GM12878 (cell line): ENCODE results near the gene MYO15B. TPM values are rescaled to one million over a fixed set of nuclear protein-coding genes. Genes with fewer than 3 reads are reported as not detected.

ENCODE experiments used
- ATAC-seq: fragments of 200-7000 bp; cut with Tn5 transposase; 3 replicates; pipeline ENCODE4 v1.9.1; 2020; ENCODE audit warnings: mild to moderate bottlenecking, moderate library complexity
- BruUV-seq: library from RNA; stranded (reverse); fragments of 400-500 nt; replicated peaks from 2 replicates; lab custom pipeline; 2021; lab: Mats Ljungman, UMichigan
- CTCF ChIA-PET: fragments of 300-600 bp; sonication (Branson Sonifier 250); formaldehyde crosslinking; extraction: SDS; loops from one replicate; lab custom pipeline; 2021; ENCODE audit warnings: inconsistent platforms; lab: Yijun Ruan, JAX
- POLR2A ChIA-PET: fragments of 350-600 bp; formaldehyde crosslinking; extraction: SDS; loops from one replicate; lab custom pipeline; 2021; ENCODE audit warnings: inconsistent platforms; lab: Charles Lee
- RAD21 ChIA-PET: fragments of 300-600 bp; sonication (Branson Sonifier 250); formaldehyde crosslinking; loops from one replicate; lab custom pipeline; 2023; ENCODE audit warnings: antibody characterized with exemption; ENCODE audit not compliant: unreplicated experiment; lab: Charles Lee
- SMC1A ChIA-PET: fragments of 300-600 bp; sonication (Branson Sonifier 250); formaldehyde crosslinking; loops from one replicate; lab custom pipeline; 2023; ENCODE audit not compliant: unreplicated experiment, uncharacterized antibody; lab: Charles Lee
- DNase-seq: peaks from one replicate; pipeline ENCODE4 v3.0.0-alpha.2; 2011; ENCODE audit warnings: low read depth, low spot score
- FAIRE-seq: peaks from 3 replicates; lab custom pipeline; 2011; peaks lifted over from hg19 to GRCh38; lab: Jason Lieb, UNC
- H2AFZ ChIP-seq: 2 replicates; pipeline ENCODE4 v1.6.0; 2011; ENCODE audit warnings: low read depth, low read length, control low read depth; ENCODE audit not compliant: control insufficient read depth
- H3K27ac ChIP-seq: 2 replicates; pipeline ENCODE4 v1.5.1; 2011; ENCODE audit warnings: control low read depth; ENCODE audit not compliant: control insufficient read depth, insufficient read depth
- H3K27me3 ChIP-seq, 2 experiments: replicated peaks in 1 of 2; 2 replicates each; pipeline versions ENCODE4 v1.6.0 to v1.6.1; 2011; ENCODE audit warnings: low read length in 1 of 2; ENCODE audit not compliant: control insufficient read depth in 2 of 2, insufficient read depth in 2 of 2
- H3K36me3 ChIP-seq, 2 experiments: 2 replicates each; pipeline ENCODE4 v1.5.1; 2011; ENCODE audit warnings: low read length in 1 of 2; ENCODE audit not compliant: control insufficient read depth in 2 of 2, insufficient read depth in 2 of 2
- H3K4me1 ChIP-seq: 2 replicates; pipeline ENCODE4 v1.6.1; 2011; ENCODE audit warnings: mild to moderate bottlenecking, low read length, moderate library complexity, mixed read lengths; ENCODE audit not compliant: control insufficient read depth, insufficient read depth
- H3K4me2 ChIP-seq: 2 replicates; pipeline ENCODE4 v1.6.0; 2011; ENCODE audit warnings: control low read depth; ENCODE audit not compliant: control insufficient read depth, insufficient read depth
- H3K4me3 ChIP-seq: fragments of 200-600 bp; sonication (generic); 2 replicates; pipeline ENCODE4 v1.5.1; 2016
- H3K79me2 ChIP-seq: 2 replicates; pipeline ENCODE4 v1.6.0; 2011; ENCODE audit warnings: low read length; ENCODE audit not compliant: control insufficient read depth, insufficient read depth
- H3K9ac ChIP-seq: 2 replicates; pipeline ENCODE4 v1.8.0; 2011; ENCODE audit warnings: low read length, control low read depth, mixed read lengths; ENCODE audit not compliant: control insufficient read depth, insufficient read depth
- H3K9me3 ChIP-seq: replicated peaks from 3 replicates; pipeline ENCODE4 v1.5.1; 2011; ENCODE audit warnings: mild to moderate bottlenecking, low read length; ENCODE audit not compliant: control insufficient read depth, insufficient read depth
- H4K20me1 ChIP-seq: 2 replicates; pipeline ENCODE4 v1.6.0; 2011; ENCODE audit not compliant: control insufficient read depth, insufficient read depth
- FOXK2 ChIP-seq: fragments of 450-650 bp; IDR thresholded peaks from 2 replicates; pipeline ENCODE4 v1.6.1; 2017; ENCODE audit warnings: mild to moderate bottlenecking, moderate library complexity
- POLR2AphosphoS2 ChIP-seq: IDR thresholded peaks from 2 replicates; pipeline ENCODE4 v1.6.1; 2011; ENCODE audit warnings: low read depth, mild to moderate bottlenecking, low read length, improper control_type of control experiment, moderate library complexity
- POLR2AphosphoS5 ChIP-seq: IDR thresholded peaks from 2 replicates; pipeline ENCODE4 v1.6.1; 2011; ENCODE audit warnings: mild to moderate bottlenecking, low read length, inconsistent platforms
- ZZZ3 ChIP-seq: IDR thresholded peaks from 2 replicates; pipeline ENCODE4 v1.6.1; 2011; ENCODE audit warnings: low read depth; ENCODE audit not compliant: control insufficient read depth, insufficient read length
- WGBS: methylation state at CpG from one replicate; pipeline ENCODE4 v1.1.6; 2016; ENCODE audit warnings: low lambda C conversion rate; ENCODE audit not compliant: insufficient replicate concordance, insufficient coverage; ENCODE audit errors: missing lambda C conversion rate; 5-methylcytosine and 5-hydroxymethylcytosine counted together
- in situ Hi-C: fragments of 300-500 bp; cut with MboI; formaldehyde crosslinking; loops from 9 replicates; pipeline ENCODE4 v1.14.3; 2018; ENCODE audit warnings: mixed read lengths
- intact Hi-C: fragments of 100-400 bp; cut with micrococcal nuclease; formaldehyde crosslinking; loops from one replicate; pipeline ENCODE4 v1.14.2; 2022; ENCODE audit not compliant: unreplicated experiment
- polyA plus RNA-seq, 11 experiments: library from polyadenylated mRNA; depleted of rRNA in 4 of 11; unstranded in 6 of 11; stranded (reverse) in 5 of 11; fragments of >200 nt; fragmentation: Nextera tagmentation in 4 of 11; fragmentation: Illumina TruSeq in 1 of 11; extraction: Ambion mirVana in 4 of 11; extraction: Trizol in 1 of 11; gene quantifications; 1 replicate in 1 of 11; 2 replicates in 10 of 11; pipeline versions ENCODE4 v1.2.1 to v1.2.3, GENCODE V29; 2011 to 2016; ENCODE audit warnings: inconsistent platforms in 2 of 11, missing spikeins in 2 of 11, low read depth in 1 of 11
- total RNA-seq, 4 experiments: library from RNA; depleted of rRNA in 3 of 4; stranded (reverse); fragments of >200 nt in 3 of 4; fragmentation: Illumina TruSeq in 1 of 4; extraction: Trizol in 1 of 4; gene quantifications; 2 replicates each; pipeline versions ENCODE4 v1.2.1 to v1.2.3, GENCODE V29; 2013 to 2021
- TF ChIP-seq, protein P1 (sequence below): fragments of 450-650 bp; IDR thresholded peaks from 2 replicates; pipeline ENCODE4 v1.6.1; 2017; ENCODE audit warnings: antibody characterized with exemption, mild to moderate bottlenecking, moderate library complexity

MYO15B gene
- total and polyA plus RNA-seq, 10 of the 15 experiments (the other 5 are each of a cell fraction or from before 2014, with no cell fraction given): 0.67 to 15.4 (median 2.3) TPM; not detected in 1

DNA sequence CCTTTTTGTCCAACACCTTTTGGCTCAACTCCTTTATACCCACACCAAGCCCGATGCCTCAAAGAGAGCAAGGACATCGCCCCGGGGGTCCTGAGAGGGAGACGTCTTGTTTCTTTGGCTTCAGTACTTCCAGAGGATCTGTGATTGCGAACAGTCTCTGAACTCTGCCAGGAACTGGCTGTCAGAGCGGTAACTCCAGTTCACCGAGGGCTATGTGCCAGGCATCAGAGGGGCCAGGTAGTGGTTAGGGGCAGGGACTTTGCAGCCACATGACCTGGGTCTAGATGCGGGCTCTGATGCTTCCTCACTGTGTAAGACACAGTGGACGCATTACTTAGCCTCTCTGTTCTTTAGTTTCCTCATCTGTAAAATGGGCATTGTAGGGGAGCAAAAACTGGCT, 40.5 kb upstream of the MYO15B start:
- intact Hi-C loops (no loop called here), in situ Hi-C loops (no loop called here)
- H3K27me3 ChIP-seq: no peaks in the 10 kb centered on the region
- no peaks in the 10 kb centered on the region for H3K36me3 ChIP-seq
- no peaks in the 10 kb centered on the region for H3K4me1 ChIP-seq
- no peak for ATAC-seq
- FAIRE-seq: no peak
- no peaks in the 10 kb centered on the region for H3K9me3 ChIP-seq
- no peak for DNase-seq
- no peaks in the 10 kb centered on the region for H4K20me1 ChIP-seq
- POLR2A ChIA-PET: no interaction called here
- TF ChIP-seq FOXK2: no peak
- TF ChIP-seq ZZZ3: no peak
- no peak for TF ChIP-seq POLR2AphosphoS2
- TF ChIP-seq POLR2AphosphoS5: no peak
- TF ChIP-seq, protein P1, sequence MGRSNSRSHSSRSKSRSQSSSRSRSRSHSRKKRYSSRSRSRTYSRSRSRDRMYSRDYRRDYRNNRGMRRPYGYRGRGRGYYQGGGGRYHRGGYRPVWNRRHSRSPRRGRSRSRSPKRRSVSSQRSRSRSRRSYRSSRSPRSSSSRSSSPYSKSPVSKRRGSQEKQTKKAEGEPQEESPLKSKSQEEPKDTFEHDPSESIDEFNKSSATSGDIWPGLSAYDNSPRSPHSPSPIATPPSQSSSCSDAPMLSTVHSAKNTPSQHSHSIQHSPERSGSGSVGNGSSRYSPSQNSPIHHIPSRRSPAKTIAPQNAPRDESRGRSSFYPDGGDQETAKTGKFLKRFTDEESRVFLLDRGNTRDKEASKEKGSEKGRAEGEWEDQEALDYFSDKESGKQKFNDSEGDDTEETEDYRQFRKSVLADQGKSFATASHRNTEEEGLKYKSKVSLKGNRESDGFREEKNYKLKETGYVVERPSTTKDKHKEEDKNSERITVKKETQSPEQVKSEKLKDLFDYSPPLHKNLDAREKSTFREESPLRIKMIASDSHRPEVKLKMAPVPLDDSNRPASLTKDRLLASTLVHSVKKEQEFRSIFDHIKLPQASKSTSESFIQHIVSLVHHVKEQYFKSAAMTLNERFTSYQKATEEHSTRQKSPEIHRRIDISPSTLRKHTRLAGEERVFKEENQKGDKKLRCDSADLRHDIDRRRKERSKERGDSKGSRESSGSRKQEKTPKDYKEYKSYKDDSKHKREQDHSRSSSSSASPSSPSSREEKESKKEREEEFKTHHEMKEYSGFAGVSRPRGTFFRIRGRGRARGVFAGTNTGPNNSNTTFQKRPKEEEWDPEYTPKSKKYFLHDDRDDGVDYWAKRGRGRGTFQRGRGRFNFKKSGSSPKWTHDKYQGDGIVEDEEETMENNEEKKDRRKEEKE: no peak
- no peaks in the 10 kb centered on the region for H3K79me2 ChIP-seq
- RAD21 ChIA-PET: no interaction called here
- no peak overlapping the region for H3K9ac ChIP-seq
- H3K4me2 ChIP-seq: no peak overlapping the region
- H3K4me3 ChIP-seq: no peak overlapping the region
- CTCF ChIA-PET: no interaction called here
- 64% methylated on average over 9 of the region's 9 CpGs for WGBS
- H3K27ac ChIP-seq: no peak overlapping the region
- no peak overlapping the region for H2AFZ ChIP-seq
- SMC1A ChIA-PET: no interaction called here
- no TSS peak for BruUV-seq
